Measurements from ENCODE around the gene SOX10. TPM values are rescaled to one million over a fixed set of nuclear protein-coding genes. Genes with fewer than 3 reads are reported as not detected.

The SOX10 gene
- total and polyA plus RNA-seq, 2 of the 4 experiments (the other 2 are of a cell fraction): not detected

DNA sequence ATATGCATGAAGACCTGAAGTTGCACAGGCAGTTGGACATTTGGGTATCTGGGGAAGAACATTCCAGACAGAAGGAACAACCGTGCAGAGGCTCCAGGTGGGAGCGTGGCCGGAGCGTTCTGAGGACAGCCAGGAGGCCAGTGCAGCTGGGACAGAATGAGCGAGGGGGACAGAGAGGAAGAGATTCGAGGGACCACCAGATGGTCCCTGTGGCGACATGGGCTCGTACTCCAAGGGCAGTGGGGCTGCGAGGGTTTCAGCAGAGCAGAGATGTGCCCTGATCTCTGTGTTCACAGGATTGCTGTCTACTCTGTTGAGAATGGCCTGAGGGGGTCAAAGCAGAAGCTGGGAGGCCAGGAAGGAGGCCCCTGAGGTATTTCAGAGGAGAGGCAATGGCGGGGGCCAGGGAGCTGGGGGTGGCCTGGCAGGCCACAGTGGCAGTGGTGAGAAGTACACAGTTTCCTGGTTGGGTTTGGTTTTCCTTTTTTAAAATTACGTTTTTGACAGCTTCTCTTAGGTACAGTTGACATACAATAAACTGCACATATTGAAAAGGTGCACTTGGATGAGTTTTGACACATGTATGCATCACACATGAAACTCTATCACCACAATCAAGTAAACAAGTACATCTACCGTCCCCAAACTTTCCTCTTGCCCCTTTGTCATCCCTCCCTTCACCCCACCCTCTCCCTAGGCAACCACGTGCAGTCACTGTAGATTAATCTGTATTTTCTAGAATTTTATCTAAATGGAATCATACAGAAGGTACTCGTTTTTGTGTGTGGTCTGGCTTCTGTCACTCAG, 24.8 kb upstream of the SOX10 start:
- H3K27ac ChIP-seq (ENCODE audit: insufficient read depth, low read length): no peak overlapping the region
- intact Hi-C loops (cut with micrococcal nuclease) (loop anchor here (1.0 kb wide), 1 partner anchor 11 kb away; no protein-coding TSS in a partner anchor), dilution Hi-C loops (cut with HindIII; ENCODE audit: low sequenced_read_pairs, unreplicated experiment) (no loop called here), in situ Hi-C loops (cut with MboI; ENCODE audit: low sequenced_read_pairs) (no loop called here)
- H3K36me3 ChIP-seq (ENCODE audit: control insufficient read depth, insufficient read depth, low read length): no peaks in the 10 kb centered on the region
- no TSS peak for BruUV-seq (replicated peaks)
- WGBS, 2 experiments (ENCODE audit: extremely low coverage in 2 of 2, insufficient read length in 1 of 2): 63% methylated on average over 5 of the region's 14 CpGs; no CpG with 5 or more reads in 1 of the 2 experiments
- H3K4me2 ChIP-seq (ENCODE audit: low read depth, low read length): no peak overlapping the region
- H2AK5ac ChIP-seq (ENCODE audit: low read depth, low read length): no peak overlapping the region
- H3K23ac ChIP-seq (ENCODE audit: low read depth, low read length): no peak overlapping the region
- H3K9ac ChIP-seq (ENCODE audit: low read depth, low read length): no peak overlapping the region
- no peak overlapping the region for H3K56ac ChIP-seq (ENCODE audit: extremely low read depth, insufficient read depth, low read length)
- H3K4me1 ChIP-seq (ENCODE audit: control insufficient read depth, insufficient read depth, low read length): no peaks in the 10 kb centered on the region
- TF ChIP-seq RFX5 (IDR thresholded peaks at IDR 0.05; ENCODE audit: low read depth, low read length) (no peak), POLR2A (IDR thresholded peaks at IDR 0.05; ENCODE audit: low read depth, low read length) (no peak), RAD21 (IDR thresholded peaks at IDR 0.05; ENCODE audit: low read length) (no peak), BHLHE40 (IDR thresholded peaks at IDR 0.05; ENCODE audit: low read depth, low read length) (no peak), FOS (IDR thresholded peaks at IDR 0.05; ENCODE audit: low read depth, low read length) (no peak), MAFK (IDR thresholded peaks at IDR 0.05; ENCODE audit: low read depth, low read length) (no peak), ELK1 (IDR thresholded peaks at IDR 0.05; ENCODE audit: borderline replicate concordance, low read depth, low read length) (no peak), MXI1 (IDR thresholded peaks at IDR 0.05; ENCODE audit: borderline replicate concordance, low read depth, low read length) (no peak), NFE2L2 (IDR thresholded peaks at IDR 0.05; ENCODE audit: low read depth, low read length) (no peak), CEBPB (IDR thresholded peaks at IDR 0.05; ENCODE audit: low read depth, low read length) (no peak), RCOR1 (IDR thresholded peaks at IDR 0.05; ENCODE audit: insufficient replicate concordance, low read length) (no peak), SMC3 (IDR thresholded peaks at IDR 0.05; ENCODE audit: low read depth, low read length) (no peak)
- TF ChIP-seq, protein P1, sequence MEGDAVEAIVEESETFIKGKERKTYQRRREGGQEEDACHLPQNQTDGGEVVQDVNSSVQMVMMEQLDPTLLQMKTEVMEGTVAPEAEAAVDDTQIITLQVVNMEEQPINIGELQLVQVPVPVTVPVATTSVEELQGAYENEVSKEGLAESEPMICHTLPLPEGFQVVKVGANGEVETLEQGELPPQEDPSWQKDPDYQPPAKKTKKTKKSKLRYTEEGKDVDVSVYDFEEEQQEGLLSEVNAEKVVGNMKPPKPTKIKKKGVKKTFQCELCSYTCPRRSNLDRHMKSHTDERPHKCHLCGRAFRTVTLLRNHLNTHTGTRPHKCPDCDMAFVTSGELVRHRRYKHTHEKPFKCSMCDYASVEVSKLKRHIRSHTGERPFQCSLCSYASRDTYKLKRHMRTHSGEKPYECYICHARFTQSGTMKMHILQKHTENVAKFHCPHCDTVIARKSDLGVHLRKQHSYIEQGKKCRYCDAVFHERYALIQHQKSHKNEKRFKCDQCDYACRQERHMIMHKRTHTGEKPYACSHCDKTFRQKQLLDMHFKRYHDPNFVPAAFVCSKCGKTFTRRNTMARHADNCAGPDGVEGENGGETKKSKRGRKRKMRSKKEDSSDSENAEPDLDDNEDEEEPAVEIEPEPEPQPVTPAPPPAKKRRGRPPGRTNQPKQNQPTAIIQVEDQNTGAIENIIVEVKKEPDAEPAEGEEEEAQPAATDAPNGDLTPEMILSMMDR (conservative IDR thresholded peaks at IDR 0.05; ENCODE audit: low read depth, low read length): no peak
- no peak overlapping the region for H2AFZ ChIP-seq (replicated peaks; ENCODE audit: low read length, poor library complexity)
- no peak overlapping the region for H4K91ac ChIP-seq (ENCODE audit: insufficient read depth, low read depth, low read length)
- ATAC-seq (ENCODE audit: low read depth): no peak
- ChIA-PET POLR2A (ENCODE audit: unreplicated experiment) (no interaction called here), CTCF (no interaction called here)
- H2BK15ac ChIP-seq (ENCODE audit: low read depth, low read length): no peak overlapping the region
- 0 out of 2 replicates have a peak, but pooled peaks cover 5% of the 10 kb centered on the region for H3K9me1 ChIP-seq (ENCODE audit: insufficient read depth, low read length)
- no peaks in the 10 kb centered on the region for H3K9me3 ChIP-seq (ENCODE audit: control insufficient read depth, insufficient read depth, low read length)
- no peak overlapping the region for H3K4ac ChIP-seq (ENCODE audit: low read depth, low read length)
- no peak overlapping the region for H4K5ac ChIP-seq (ENCODE audit: low read depth, low read length)
- peaks cover 20% of the 10 kb centered on the region for H3K27me3 ChIP-seq (ENCODE audit: control insufficient read depth, insufficient read depth, low read length)
- no peak for DNase-seq
- H2AK9ac ChIP-seq (replicated peaks; ENCODE audit: low read depth, low read length, poor library complexity): no peak overlapping the region
- H3K79me1 ChIP-seq (ENCODE audit: low read depth in 1 of 2, low read length in 2 of 2): no peaks in the 10 kb centered on the region
- no peak overlapping the region for H2BK5ac ChIP-seq (ENCODE audit: low read depth, low read length, poor library complexity, severe bottlenecking)
- H2BK20ac ChIP-seq (ENCODE audit: low read depth, low read length): no peak overlapping the region
- H4K20me1 ChIP-seq (ENCODE audit: insufficient read depth, low read length): no peaks in the 10 kb centered on the region
- H3K14ac ChIP-seq (replicated peaks; ENCODE audit: low read depth, low read length): no peak overlapping the region
- H4K8ac ChIP-seq (ENCODE audit: low read depth in 2 of 2, low read length in 2 of 2): no peak overlapping the region
- no peak overlapping the region for H3K4me3 ChIP-seq (ENCODE audit: insufficient read depth, low read depth, low read length)
- no peak overlapping the region for H2BK120ac ChIP-seq (ENCODE audit: low read depth, low read length)
- H3K18ac ChIP-seq (ENCODE audit: low read depth, low read length): no peak overlapping the region
